Measurements from ENCODE around the gene ELOVL6. TPM values are rescaled to one million over a fixed set of nuclear protein-coding genes. Genes with fewer than 3 reads are reported as not detected.

The ELOVL6 gene
- total RNA-seq, 1 donor from 2014 or later: 25.5 TPM

DNA sequence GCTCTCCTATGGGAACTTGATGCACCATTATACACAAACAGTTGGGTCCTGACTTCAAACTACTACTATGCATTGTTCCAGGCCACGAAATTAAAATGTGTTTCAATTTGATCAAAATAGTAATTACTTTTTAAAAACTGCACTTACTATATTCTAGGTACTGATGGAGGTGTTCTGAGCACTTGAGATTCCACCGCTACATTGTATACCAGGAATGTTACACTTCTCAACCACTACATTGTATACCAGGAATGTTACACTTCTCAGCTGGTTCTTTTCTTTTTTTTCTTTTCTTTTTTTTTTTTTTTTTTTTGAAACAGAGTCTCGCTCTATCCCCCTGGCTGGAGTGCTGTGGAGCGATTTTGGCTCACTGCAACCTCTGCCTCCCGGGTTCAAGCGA, 77.9 kb downstream of the ELOVL6 start:
- H3K4me2 ChIP-seq (ENCODE audit: low read length): no peak overlapping the region
- H3K79me2 ChIP-seq (ENCODE audit: insufficient read depth, low read length): peaks cover 2% of the 10 kb centered on the region
- no peak overlapping the region for H3K4me3 ChIP-seq (ENCODE audit: insufficient read depth, low read depth, low read length)
- no peaks in the 10 kb centered on the region for H3K9me3 Mint-ChIP-seq (ENCODE audit: unreplicated experiment)
- H3K4me3 Mint-ChIP-seq (ENCODE audit: unreplicated experiment): no peak overlapping the region
- FAIRE-seq: no peak
- peaks cover 3% of the 10 kb centered on the region for H3K36me3 Mint-ChIP-seq (ENCODE audit: low read depth, unreplicated experiment)
- H3K27ac ChIP-seq (ENCODE audit: low read depth, low read length): no peak overlapping the region
- peaks cover 6% of the 10 kb centered on the region for H3K4me1 ChIP-seq (ENCODE audit: insufficient read depth, low read length)
- H3K9ac ChIP-seq (ENCODE audit: low read length): no peak overlapping the region
- peaks cover 3% of the 10 kb centered on the region for H4K20me1 ChIP-seq (ENCODE audit: insufficient read depth, low read length)
- no peak overlapping the region for H2AFZ ChIP-seq (ENCODE audit: low read depth, low read length)
- no peak for DNase-seq (ENCODE audit: low read depth)
- no peak for TF ChIP-seq EZH2 (IDR thresholded peaks at IDR 0.05; ENCODE audit: insufficient read depth, low read length)
- TF ChIP-seq CTCF (IDR thresholded peaks at IDR 0.05; ENCODE audit: insufficient read depth, low read depth, low read length): no peak
- no peak overlapping the region for H3K27ac Mint-ChIP-seq (ENCODE audit: unreplicated experiment)
- peaks cover 7% of the 10 kb centered on the region for H3K4me1 Mint-ChIP-seq (ENCODE audit: low read depth, unreplicated experiment)
- H3K27me3 Mint-ChIP-seq (ENCODE audit: low read depth, unreplicated experiment): no peaks in the 10 kb centered on the region
- no peaks in the 10 kb centered on the region for H3K36me3 ChIP-seq (ENCODE audit: insufficient read depth, low read length)
- H3K9me3 ChIP-seq (ENCODE audit: insufficient read depth, low read depth, low read length): no peaks in the 10 kb centered on the region
- no peaks in the 10 kb centered on the region for H3K27me3 ChIP-seq (ENCODE audit: insufficient read depth, low read length)

DNA sequence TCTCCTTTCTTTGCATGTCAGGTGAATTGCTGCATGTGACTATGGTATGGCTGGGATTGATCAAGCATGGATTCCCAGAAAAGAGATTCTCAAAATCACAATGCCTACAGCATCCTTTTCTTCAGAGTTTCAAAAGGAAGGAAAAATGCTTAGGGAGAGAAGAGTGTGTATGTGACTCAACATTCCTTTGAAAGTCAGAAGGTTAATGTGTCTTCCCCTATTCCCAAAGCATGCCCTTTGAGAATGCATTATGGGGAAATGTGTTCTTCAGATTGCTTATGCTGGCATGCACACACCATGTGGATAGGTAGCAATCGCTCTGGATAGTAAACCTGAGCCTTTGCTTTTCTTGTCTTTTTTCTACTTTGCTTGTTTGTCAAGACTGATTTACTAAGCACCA, 78.5 kb downstream of the ELOVL6 start:
- peaks cover 3% of the 10 kb centered on the region for H4K20me1 ChIP-seq (ENCODE audit: insufficient read depth, low read length)
- no peaks in the 10 kb centered on the region for H3K27me3 Mint-ChIP-seq (ENCODE audit: low read depth, unreplicated experiment)
- no peak overlapping the region for H2AFZ ChIP-seq (ENCODE audit: low read depth, low read length)
- no peaks in the 10 kb centered on the region for H3K9me3 Mint-ChIP-seq (ENCODE audit: unreplicated experiment)
- H3K27me3 ChIP-seq (ENCODE audit: insufficient read depth, low read length): no peaks in the 10 kb centered on the region
- no peak overlapping the region for H3K4me3 Mint-ChIP-seq (ENCODE audit: unreplicated experiment)
- DNase-seq (ENCODE audit: low read depth) (peak; percentile 79), FAIRE-seq (peak; percentile 71)
- no peaks in the 10 kb centered on the region for H3K36me3 ChIP-seq (ENCODE audit: insufficient read depth, low read length)
- H3K27ac ChIP-seq (ENCODE audit: low read depth, low read length): no peak overlapping the region
- peaks cover 2% of the 10 kb centered on the region for H3K79me2 ChIP-seq (ENCODE audit: insufficient read depth, low read length)
- no peak overlapping the region for H3K9ac ChIP-seq (ENCODE audit: low read length)
- peaks cover 7% of the 10 kb centered on the region for H3K4me1 Mint-ChIP-seq (ENCODE audit: low read depth, unreplicated experiment)
- H3K4me2 ChIP-seq (ENCODE audit: low read length): peak overlapping the region; percentile 51
- peaks cover 3% of the 10 kb centered on the region for H3K36me3 Mint-ChIP-seq (ENCODE audit: low read depth, unreplicated experiment)
- no peak overlapping the region for H3K4me3 ChIP-seq (ENCODE audit: insufficient read depth, low read depth, low read length)
- H3K4me1 ChIP-seq (ENCODE audit: insufficient read depth, low read length): peaks cover 6% of the 10 kb centered on the region
- no peak overlapping the region for H3K27ac Mint-ChIP-seq (ENCODE audit: unreplicated experiment)
- TF ChIP-seq CTCF (IDR thresholded peaks at IDR 0.05; ENCODE audit: insufficient read depth, low read depth, low read length) (no peak), EZH2 (IDR thresholded peaks at IDR 0.05; ENCODE audit: insufficient read depth, low read length) (no peak)
- H3K9me3 ChIP-seq (ENCODE audit: insufficient read depth, low read depth, low read length): no peaks in the 10 kb centered on the region

- TF ChIP-seq EZH2 (IDR thresholded peaks at IDR 0.05; ENCODE audit: insufficient read depth, low read length) (no peak), CTCF (IDR thresholded peaks at IDR 0.05; ENCODE audit: insufficient read depth, low read depth, low read length) (no peak)
- FAIRE-seq (no peak), DNase-seq (ENCODE audit: low read depth) (no peak)
- Mint-ChIP-seq H3K27ac (ENCODE audit: unreplicated experiment) (no peak overlapping the region), H3K9me3 (ENCODE audit: unreplicated experiment) (no peaks in the 10 kb centered on the region), H3K27me3 (ENCODE audit: low read depth, unreplicated experiment) (no peaks in the 10 kb centered on the region), H3K4me3 (ENCODE audit: unreplicated experiment) (no peak overlapping the region), H3K4me1 (ENCODE audit: low read depth, unreplicated experiment) (peaks cover 7% of the 10 kb centered on the region), H3K36me3 (ENCODE audit: low read depth, unreplicated experiment) (peaks cover 2% of the 10 kb centered on the region)
- H3K4me2 ChIP-seq (ENCODE audit: low read length): no peak overlapping the region
- H3K36me3 ChIP-seq (ENCODE audit: insufficient read depth, low read length): no peaks in the 10 kb centered on the region
- peaks cover 3% of the 10 kb centered on the region for H4K20me1 ChIP-seq (ENCODE audit: insufficient read depth, low read length)
- peaks cover 2% of the 10 kb centered on the region for H3K79me2 ChIP-seq (ENCODE audit: insufficient read depth, low read length)
- peaks cover 6% of the 10 kb centered on the region for H3K4me1 ChIP-seq (ENCODE audit: insufficient read depth, low read length)
- no peak overlapping the region for H2AFZ ChIP-seq (ENCODE audit: low read depth, low read length)
- no peak overlapping the region for H3K27ac ChIP-seq (ENCODE audit: low read depth, low read length)
- H3K4me3 ChIP-seq (ENCODE audit: insufficient read depth, low read depth, low read length): no peak overlapping the region
- no peak overlapping the region for H3K9ac ChIP-seq (ENCODE audit: low read length)
- H3K27me3 ChIP-seq (ENCODE audit: insufficient read depth, low read length): no peaks in the 10 kb centered on the region
- no peaks in the 10 kb centered on the region for H3K9me3 ChIP-seq (ENCODE audit: insufficient read depth, low read depth, low read length)
Measured at GRCh38 chr4:110119337-110119736, 79.1 kb downstream of the ELOVL6 start.
